AG04450 (cell line): ENCODE results near the gene MT1F. TPM values are rescaled to one million over a fixed set of nuclear protein-coding genes. Genes with fewer than 3 reads are reported as not detected.
A peak's percentile ranks its signal among the peaks of the same experiment; 100 is the strongest.

Experiments
- CTCF ChIA-PET: fragments of 300-600, 350-600 bp; formaldehyde crosslinking; extraction: SDS; loops from one replicate; lab custom pipeline; 2022; ENCODE audit warnings: antibody characterized with exemption, inconsistent platforms; lab: Charles Lee
- POLR2A ChIA-PET: fragments of 350-600 bp; formaldehyde crosslinking; extraction: SDS; loops from one replicate; lab custom pipeline; 2021; ENCODE audit warnings: antibody characterized with exemption, inconsistent platforms; lab: Yijun Ruan, JAX
- DNase-seq: peaks from one replicate; pipeline ENCODE4 v3.0.0-alpha.2; 2011; ENCODE audit warnings: low read depth, low spot score
- H3K27ac ChIP-seq: one replicate; pipeline ENCODE4 v1.5.1; 2012; ENCODE audit warnings: low read depth, low read length, control low read depth
- H3K27me3 ChIP-seq: one replicate; pipeline ENCODE4 v1.6.0; 2012; ENCODE audit warnings: low read length; ENCODE audit not compliant: control insufficient read depth, insufficient read depth
- H3K4me3 ChIP-seq: 2 replicates; pipeline ENCODE4 v1.5.1; 2011; ENCODE audit warnings: mild to moderate bottlenecking, low read depth, low read length, control low read depth
- H3K9me3 ChIP-seq: 2 replicates; pipeline ENCODE4 v1.5.1; 2012; ENCODE audit warnings: low read length; ENCODE audit not compliant: control insufficient read depth, insufficient read depth
- polyA plus RNA-seq: library from polyadenylated mRNA; depleted of rRNA; stranded (reverse); fragments of >200 nt; gene quantifications from 2 replicates; pipeline ENCODE4 v1.2.3, GENCODE V29; 2011
- TF ChIP-seq, protein P1 (sequence below): IDR thresholded peaks from 2 replicates; pipeline ENCODE4 v1.5.1; 2011; ENCODE audit warnings: low read depth, low read length, control low read depth, inconsistent platforms

The MT1F gene
- polyA plus RNA-seq, 1 experiment = 0.35 TPM

GRCh38 chr16:56629531-56629930 is 28.2 kb upstream of the MT1F start:
- CTCF ChIA-PET = no interaction called here
- POLR2A ChIA-PET = no interaction called here

GRCh38 chr16:56630134-56630533 is 27.6 kb upstream of the MT1F start:
- H3K9me3 ChIP-seq = no peaks in the 10 kb centered on the region
- TF ChIP-seq, protein P1, sequence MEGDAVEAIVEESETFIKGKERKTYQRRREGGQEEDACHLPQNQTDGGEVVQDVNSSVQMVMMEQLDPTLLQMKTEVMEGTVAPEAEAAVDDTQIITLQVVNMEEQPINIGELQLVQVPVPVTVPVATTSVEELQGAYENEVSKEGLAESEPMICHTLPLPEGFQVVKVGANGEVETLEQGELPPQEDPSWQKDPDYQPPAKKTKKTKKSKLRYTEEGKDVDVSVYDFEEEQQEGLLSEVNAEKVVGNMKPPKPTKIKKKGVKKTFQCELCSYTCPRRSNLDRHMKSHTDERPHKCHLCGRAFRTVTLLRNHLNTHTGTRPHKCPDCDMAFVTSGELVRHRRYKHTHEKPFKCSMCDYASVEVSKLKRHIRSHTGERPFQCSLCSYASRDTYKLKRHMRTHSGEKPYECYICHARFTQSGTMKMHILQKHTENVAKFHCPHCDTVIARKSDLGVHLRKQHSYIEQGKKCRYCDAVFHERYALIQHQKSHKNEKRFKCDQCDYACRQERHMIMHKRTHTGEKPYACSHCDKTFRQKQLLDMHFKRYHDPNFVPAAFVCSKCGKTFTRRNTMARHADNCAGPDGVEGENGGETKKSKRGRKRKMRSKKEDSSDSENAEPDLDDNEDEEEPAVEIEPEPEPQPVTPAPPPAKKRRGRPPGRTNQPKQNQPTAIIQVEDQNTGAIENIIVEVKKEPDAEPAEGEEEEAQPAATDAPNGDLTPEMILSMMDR = no peak
- no peak overlapping the region for H3K4me3 ChIP-seq
- H3K27me3 ChIP-seq = peaks cover 33% of the 10 kb centered on the region
- H3K27ac ChIP-seq = no peak overlapping the region
- CTCF ChIA-PET = no interaction called here
- POLR2A ChIA-PET = no interaction called here
- no peak for DNase-seq

More at GRCh38 chr16:56629531-56629930, 28.2 kb upstream of the MT1F start:
- no peak for DNase-seq
- no peak overlapping the region for H3K27ac ChIP-seq
- no peaks in the 10 kb centered on the region for H3K9me3 ChIP-seq
- no peak overlapping the region for H3K4me3 ChIP-seq
- TF ChIP-seq, protein P1 = no peak
- peaks cover 27% of the 10 kb centered on the region for H3K27me3 ChIP-seq

DNA sequence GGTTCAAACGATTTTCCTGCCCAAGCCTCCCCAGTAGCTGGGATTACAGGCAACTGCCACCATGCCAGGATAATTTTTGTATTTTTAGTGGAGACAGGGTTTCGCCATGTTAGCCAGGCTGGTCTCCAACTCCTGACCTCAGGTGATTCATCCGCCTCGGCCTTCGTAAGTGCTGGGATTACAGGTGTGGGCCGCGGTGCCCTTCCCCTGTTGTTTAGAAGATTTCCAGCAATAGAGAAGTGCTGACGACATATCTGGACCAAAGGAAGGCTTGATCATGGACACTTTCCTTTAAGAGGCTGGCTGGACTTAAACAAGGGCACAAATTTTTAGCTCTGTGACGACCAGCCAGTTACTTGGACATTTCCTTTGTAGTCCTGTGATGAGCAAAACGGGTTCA is 26.6 kb upstream of the MT1F start:
- Histone ChIP-seq H3K27me3 (peaks cover 43% of the 10 kb centered on the region), H3K27ac (no peak overlapping the region), H3K4me3 (no peak overlapping the region), H3K9me3 (no peaks in the 10 kb centered on the region)
- CTCF ChIA-PET = no interaction called here
- POLR2A ChIA-PET = interaction anchor here (0.6 kb wide), 1 partner anchor 28 kb away, joined by 3 read pairs; no protein-coding TSS in a partner anchor
- no peak for DNase-seq
- TF ChIP-seq, protein P1 = no peak

GRCh38 chr16:56631832-56632155 is 26.0 kb upstream of the MT1F start:
- TF ChIP-seq, protein P1 = no peak
- no peak for DNase-seq
- no peak overlapping the region for H3K27ac ChIP-seq
- H3K27me3 ChIP-seq = peaks cover 49% of the 10 kb centered on the region
- ChIA-PET CTCF (no interaction called here), POLR2A (no interaction called here)
- no peaks in the 10 kb centered on the region for H3K9me3 ChIP-seq
- peak overlapping the region; percentile 32 for H3K4me3 ChIP-seq

DNA sequence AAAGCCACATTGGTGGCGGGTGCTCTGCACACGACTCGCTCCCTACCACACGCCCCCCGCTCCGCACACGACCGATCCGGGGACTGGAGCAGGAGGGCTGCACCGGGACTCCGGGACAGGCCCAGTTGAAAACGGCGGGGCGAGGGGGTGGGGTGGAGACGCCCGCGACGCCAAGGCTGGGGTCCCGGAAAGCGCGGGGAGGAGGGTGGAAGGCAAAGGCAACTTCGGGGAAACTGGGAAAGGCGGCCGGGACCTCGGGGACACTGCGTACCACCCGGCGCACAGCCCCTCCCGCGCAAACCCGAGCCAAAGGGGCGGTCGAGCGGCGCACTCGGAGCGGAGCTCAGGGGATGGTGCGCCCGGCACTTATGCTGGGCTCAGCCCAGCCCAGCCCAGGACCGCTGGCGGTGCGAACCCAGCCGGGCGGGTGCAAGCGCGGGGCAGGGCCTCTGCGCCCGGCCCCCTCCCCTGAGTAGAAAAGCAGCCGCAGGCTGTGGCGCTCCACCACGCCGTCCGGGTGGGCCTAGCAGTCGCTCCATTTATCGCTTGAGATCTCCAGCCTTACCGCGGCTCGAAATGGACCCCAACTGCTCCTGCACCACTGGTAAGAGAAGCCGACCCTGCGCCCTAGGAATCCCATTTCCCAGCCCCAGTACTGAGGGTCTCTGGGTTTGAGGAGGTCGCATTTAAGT is 25.5 kb upstream of the MT1F start, which contains the start of gene MT1M:
MT1M (plus strand) TSS at position 504 of the 692 bp plus-strand sequence; CDS start at position 577, 73 bp downstream.
- no peak for DNase-seq
- TF ChIP-seq, protein P1 = no peak
- ChIA-PET POLR2A (no interaction called here), CTCF (no interaction called here)
- peak within 1 kb of the TSS; percentile 32 for H3K4me3 ChIP-seq
- H3K27me3 ChIP-seq = peaks cover 52% of the 10 kb centered on the region
- H3K9me3 ChIP-seq = no peaks in the 10 kb centered on the region
- no peak within 1 kb of the TSS for H3K27ac ChIP-seq
